Left ventricle myocardium inferior (tissue), 1 donor: ENCODE results near the gene GPATCH2. TPM values are rescaled to one million over a fixed set of nuclear protein-coding genes. Genes with fewer than 3 reads are reported as not detected.

Source experiments
- DNase-seq: peaks from one replicate; pipeline ENCODE4 v3.0.0-alpha.2; 2020
- H3K27ac ChIP-seq: fragments of 200-600 bp; replicated peaks from 2 replicates; pipeline ENCODE4 v1.8.0; 2021
- H3K27me3 ChIP-seq: fragments of 200-600 bp; 2 replicates; pipeline ENCODE4 v1.8.0; 2021; ENCODE audit warnings: low read depth
- H3K36me3 ChIP-seq: fragments of 200-600 bp; 2 replicates; pipeline ENCODE4 v1.8.0; 2021
- H3K4me1 ChIP-seq: fragments of 200-600 bp; 2 replicates; pipeline ENCODE4 v1.8.0; 2021
- H3K4me3 ChIP-seq: fragments of 200-600 bp; 2 replicates; pipeline ENCODE4 v1.8.0; 2021; ENCODE audit warnings: mild to moderate bottlenecking, moderate library complexity
- H3K9me3 ChIP-seq: fragments of 200-600 bp; replicated peaks from 2 replicates; pipeline ENCODE4 v1.8.0; 2021
- intact Hi-C: fragments of 100-400 bp; cut with micrococcal nuclease; formaldehyde crosslinking; loops from one replicate; pipeline ENCODE4 v1.11.0; 2022
- total RNA-seq: library from RNA; stranded (reverse); fragmentation: NEBNext Ultra II Directional; extraction: Animal tissue kit (Norgen Biotek cat#: 25700); gene quantifications from one replicate; pipeline ENCODE4 v1.2.1, GENCODE V29; 2021
- TF ChIP-seq, protein P1 (sequence below): fragments of 200-600 bp; IDR thresholded peaks from 2 replicates; pipeline ENCODE4 v1.8.0; 2021; ENCODE audit warnings: antibody characterized with exemption, mild to moderate bottlenecking, borderline replicate concordance
- donor health status: DM: no; HTN: yes; CAD: no; lungs with severe emphysema.

GPATCH2 gene
- total RNA-seq, 1 donor from 2014 or later, result 7.0 TPM

DNA sequence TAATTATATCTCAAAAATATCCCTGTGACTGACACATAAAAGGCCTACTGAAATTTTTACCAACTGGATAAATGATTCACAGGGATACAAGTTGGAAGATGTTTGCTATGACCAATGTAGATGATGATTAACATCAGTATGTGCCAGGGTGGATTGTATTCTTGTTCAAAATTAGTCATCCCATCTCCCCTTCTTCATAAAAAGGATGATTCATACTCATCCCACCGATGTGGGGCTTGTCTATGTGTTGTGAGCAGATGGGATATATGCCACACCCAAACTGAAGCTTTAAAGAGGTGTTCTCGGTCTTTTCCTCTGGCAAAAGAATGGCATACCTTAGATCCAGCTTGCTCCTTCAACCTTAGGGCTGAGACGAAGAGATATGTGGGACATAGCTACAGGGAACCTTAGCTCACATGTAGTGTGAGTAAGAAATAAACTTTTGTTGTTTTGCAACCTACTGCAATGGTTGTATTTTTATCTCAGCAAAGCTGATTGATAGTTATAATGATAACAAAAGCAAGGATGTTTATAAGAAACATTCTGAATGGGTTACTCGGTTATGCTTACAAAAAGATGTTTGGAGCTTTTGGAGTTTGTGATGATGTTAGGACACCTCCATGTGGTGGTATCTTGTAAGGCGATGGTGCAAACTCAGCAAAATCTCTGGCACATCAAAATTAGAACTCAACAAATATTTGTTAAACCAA, 29.6 kb upstream of the GPATCH2 start:
- no peak overlapping the region for H3K27ac ChIP-seq
- H3K4me1 ChIP-seq, result no peaks in the 10 kb centered on the region
- no peaks in the 10 kb centered on the region for H3K27me3 ChIP-seq
- H3K36me3 ChIP-seq, result no peaks in the 10 kb centered on the region
- H3K9me3 ChIP-seq, result no peaks in the 10 kb centered on the region
- DNase-seq, result no peak
- intact Hi-C loops, result no loop called here
- TF ChIP-seq, protein P1, sequence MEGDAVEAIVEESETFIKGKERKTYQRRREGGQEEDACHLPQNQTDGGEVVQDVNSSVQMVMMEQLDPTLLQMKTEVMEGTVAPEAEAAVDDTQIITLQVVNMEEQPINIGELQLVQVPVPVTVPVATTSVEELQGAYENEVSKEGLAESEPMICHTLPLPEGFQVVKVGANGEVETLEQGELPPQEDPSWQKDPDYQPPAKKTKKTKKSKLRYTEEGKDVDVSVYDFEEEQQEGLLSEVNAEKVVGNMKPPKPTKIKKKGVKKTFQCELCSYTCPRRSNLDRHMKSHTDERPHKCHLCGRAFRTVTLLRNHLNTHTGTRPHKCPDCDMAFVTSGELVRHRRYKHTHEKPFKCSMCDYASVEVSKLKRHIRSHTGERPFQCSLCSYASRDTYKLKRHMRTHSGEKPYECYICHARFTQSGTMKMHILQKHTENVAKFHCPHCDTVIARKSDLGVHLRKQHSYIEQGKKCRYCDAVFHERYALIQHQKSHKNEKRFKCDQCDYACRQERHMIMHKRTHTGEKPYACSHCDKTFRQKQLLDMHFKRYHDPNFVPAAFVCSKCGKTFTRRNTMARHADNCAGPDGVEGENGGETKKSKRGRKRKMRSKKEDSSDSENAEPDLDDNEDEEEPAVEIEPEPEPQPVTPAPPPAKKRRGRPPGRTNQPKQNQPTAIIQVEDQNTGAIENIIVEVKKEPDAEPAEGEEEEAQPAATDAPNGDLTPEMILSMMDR, result peak; percentile 61
- no peak overlapping the region for H3K4me3 ChIP-seq

DNA sequence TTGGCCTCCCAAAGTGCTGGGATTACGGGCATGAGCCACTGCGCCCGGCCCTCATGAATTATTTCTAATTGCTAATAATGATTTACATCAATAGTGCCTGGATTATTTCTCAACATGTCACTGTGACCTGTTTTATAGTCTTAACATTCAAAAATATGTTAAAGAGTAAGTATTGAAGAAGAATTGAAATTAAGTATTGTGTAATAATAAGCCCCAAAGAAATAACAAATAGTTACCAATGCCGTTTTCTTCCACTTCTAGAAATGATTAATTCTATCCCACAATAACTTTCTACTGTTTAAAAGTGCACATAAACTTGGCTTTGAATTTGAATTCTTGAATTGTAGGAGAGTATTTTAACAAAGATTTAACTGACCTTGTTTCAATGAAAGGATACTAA, 19.8 kb upstream of the GPATCH2 start:
- TF ChIP-seq, protein P1, result no peak
- Histone ChIP-seq H3K9me3 (no peaks in the 10 kb centered on the region), H3K27me3 (no peaks in the 10 kb centered on the region), H3K27ac (no peak overlapping the region), H3K4me1 (no peaks in the 10 kb centered on the region), H3K4me3 (no peak overlapping the region), H3K36me3 (no peaks in the 10 kb centered on the region)
- DNase-seq, result no peak
- intact Hi-C loops, result no loop called here

DNA sequence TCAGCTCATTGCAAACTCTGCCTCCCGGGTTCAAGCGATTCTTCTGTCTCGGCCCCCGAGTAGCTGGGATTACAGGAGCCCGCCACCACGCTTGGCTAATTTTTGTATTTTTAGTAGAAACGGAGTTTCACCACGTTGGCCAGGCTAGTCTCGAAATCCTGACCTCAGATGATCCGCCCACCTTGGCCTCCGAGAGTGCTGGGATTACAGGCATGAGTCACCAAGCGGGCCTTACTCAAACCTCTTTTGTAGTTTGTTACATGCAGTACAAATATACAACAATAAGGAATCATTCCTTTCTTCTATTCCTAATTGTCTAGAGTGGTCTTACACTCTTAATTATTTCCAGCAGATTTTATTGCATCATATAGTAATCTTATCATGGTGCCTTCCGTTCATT, 16.9 kb upstream of the GPATCH2 start:
- H3K27ac ChIP-seq, result no peak overlapping the region
- H3K27me3 ChIP-seq, result no peaks in the 10 kb centered on the region
- no peak overlapping the region for H3K4me3 ChIP-seq
- TF ChIP-seq, protein P1, result no peak
- no peak for DNase-seq
- no peaks in the 10 kb centered on the region for H3K36me3 ChIP-seq
- intact Hi-C loops, result no loop called here
- H3K4me1 ChIP-seq, result no peaks in the 10 kb centered on the region
- H3K9me3 ChIP-seq, result no peaks in the 10 kb centered on the region

GRCh38 chr1:217642455-217642854, 11.6 kb upstream of the GPATCH2 start:
- Histone ChIP-seq H3K9me3 (peaks cover 7% of the 10 kb centered on the region), H3K27me3 (no peaks in the 10 kb centered on the region), H3K36me3 (no peaks in the 10 kb centered on the region), H3K4me1 (no peaks in the 10 kb centered on the region), H3K27ac (no peak overlapping the region), H3K4me3 (no peak overlapping the region)
- TF ChIP-seq, protein P1, result no peak
- no peak for DNase-seq
- intact Hi-C loops, result no loop called here

DNA sequence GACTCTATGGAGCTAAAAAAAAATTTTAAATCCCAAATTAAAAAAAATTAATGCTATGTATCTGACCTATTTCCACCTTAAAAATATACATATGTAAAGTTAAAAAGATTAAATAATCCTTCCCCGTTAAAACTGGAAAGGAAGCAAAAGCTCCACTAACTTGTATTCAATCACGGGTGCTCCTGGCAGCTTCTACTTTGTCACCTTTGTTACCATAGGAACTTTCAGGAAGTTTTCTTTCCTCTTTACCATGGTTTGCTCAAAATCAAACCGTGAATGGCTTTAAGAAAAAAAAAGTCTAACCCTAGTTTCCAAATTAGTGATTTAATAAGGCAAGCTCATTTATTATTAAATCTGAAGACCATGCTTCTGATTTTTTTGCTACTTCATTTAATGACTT, 3.5 kb downstream of the GPATCH2 start:
- TF ChIP-seq, protein P1, result no peak
- no peaks in the 10 kb centered on the region for H3K36me3 ChIP-seq
- no peak overlapping the region for H3K27ac ChIP-seq
- no peak for DNase-seq
- H3K4me1 ChIP-seq, result peaks cover 55% of the 10 kb centered on the region
- H3K9me3 ChIP-seq, result no peaks in the 10 kb centered on the region
- intact Hi-C loops, result no loop called here
- no peak overlapping the region for H3K4me3 ChIP-seq
- no peaks in the 10 kb centered on the region for H3K27me3 ChIP-seq
